OCI-LY3 (cell line): ENCODE data around the gene NUP93.

Experiments
- H2AFZ ChIP-seq: fragments of 200-600, 300-600 bp; shearing (Covaris generic); 2 replicates; pipeline ENCODE4 v1.6.0; 2014; ENCODE audit warnings: antibody characterized with exemption, low read depth, low read length
- H3K27ac ChIP-seq: fragments of 200-600, 300-600 bp; sonication (generic); 2 replicates; pipeline ENCODE4 v1.5.1; 2014; ENCODE audit warnings: mild to moderate bottlenecking, low read length, moderate library complexity, mixed read lengths
- H3K27me3 ChIP-seq: fragments of 200-600, 300-600 bp; sonication (generic); 2 replicates; pipeline ENCODE4 v1.6.1; 2014; ENCODE audit warnings: low read depth, low read length, mixed read lengths
- H3K36me3 ChIP-seq: fragments of 200-600, 300-600 bp; sonication (generic); replicated peaks from 2 replicates; pipeline ENCODE3; 2014; ENCODE audit warnings: low read depth, low read length, mixed read lengths
- H3K4me1 ChIP-seq: fragments of 300-600, 200-600 bp; sonication (generic); 2 replicates; pipeline ENCODE4 v1.6.1; 2014; ENCODE audit warnings: low read length, mixed read lengths
- H3K4me2 ChIP-seq: fragments of 200-600, 300-600 bp; sonication (generic); 2 replicates; pipeline ENCODE4 v1.6.1; 2014; ENCODE audit warnings: low read length, mixed read lengths
- H3K4me3 ChIP-seq: fragments of 300-600, 200-600 bp; sonication (generic); 2 replicates; pipeline ENCODE4 v1.5.1; 2014; ENCODE audit warnings: antibody characterized with exemption, mild to moderate bottlenecking, low read length, moderate library complexity
- H3K79me2 ChIP-seq: fragments of 300-600, 200-600 bp; shearing (Covaris generic); 2 replicates; pipeline ENCODE4 v1.6.1; 2014; ENCODE audit warnings: mild to moderate bottlenecking, low read length, mixed read lengths
- H3K9ac ChIP-seq: fragments of 300-600, 200-600 bp; shearing (Covaris generic); 2 replicates; pipeline ENCODE4 v1.6.0; 2014; ENCODE audit warnings: mild to moderate bottlenecking, low read length, moderate library complexity
- H3K9me3 ChIP-seq: fragments of 200-600, 300-600 bp; shearing (Covaris generic); 2 replicates; pipeline ENCODE4 v1.6.1; 2014; ENCODE audit warnings: low read length, mixed read lengths; ENCODE audit not compliant: insufficient read depth
- H4K20me1 ChIP-seq: fragments of 200-600, 300-600 bp; sonication (generic); 2 replicates; pipeline ENCODE4 v1.6.1; 2016; ENCODE audit warnings: low read length, mixed read lengths; ENCODE audit not compliant: insufficient read depth
- CTCF ChIP-seq: fragments of 200-600, 300-600 bp; sonication (generic); IDR thresholded peaks from 2 replicates; pipeline ENCODE4 v1.5.1; 2014; ENCODE audit warnings: antibody characterized with exemption, low read length, low read depth
- EZH2phosphoT487 ChIP-seq: fragments of 200-600 bp; shearing (Covaris generic); IDR thresholded peaks from 2 replicates; pipeline ENCODE4 v1.6.1; 2018; ENCODE audit warnings: antibody characterized with exemption, mixed run types, low read depth

The NUP93 gene

GRCh38 chr16:56897026-56897799 lies 167.3 kb downstream of the NUP93 start:
- H3K27ac ChIP-seq = no peak overlapping the region
- H3K9ac ChIP-seq = no peak overlapping the region
- H3K9me3 ChIP-seq = no peaks in the 10 kb centered on the region
- H3K79me2 ChIP-seq = no peaks in the 10 kb centered on the region
- TF ChIP-seq CTCF (no peak), EZH2phosphoT487 (no peak)
- H3K4me2 ChIP-seq = peak overlapping the region; percentile 64
- no peaks in the 10 kb centered on the region; the same call in 1 of the 2 replicates for H3K27me3 ChIP-seq
- no peak overlapping the region for H3K4me3 ChIP-seq
- H4K20me1 ChIP-seq = no peaks in the 10 kb centered on the region
- peaks cover 4% of the 10 kb centered on the region for H3K36me3 ChIP-seq
- peaks cover 30% of the 10 kb centered on the region for H3K4me1 ChIP-seq
- H2AFZ ChIP-seq = no peak overlapping the region

GRCh38 chr16:56898847-56899246 lies 168.9 kb downstream of the NUP93 start:
- peak overlapping the region; percentile 64 for H3K4me2 ChIP-seq
- no peak for TF ChIP-seq EZH2phosphoT487
- no peak for TF ChIP-seq CTCF
- H3K9me3 ChIP-seq = no peaks in the 10 kb centered on the region
- no peaks in the 10 kb centered on the region; the same call in 1 of the 2 replicates for H3K27me3 ChIP-seq
- H3K27ac ChIP-seq = no peak overlapping the region
- H3K79me2 ChIP-seq = no peaks in the 10 kb centered on the region
- peak overlapping the region; percentile 1; the same call in 1 of the 2 replicates for H3K9ac ChIP-seq
- H3K4me1 ChIP-seq = peaks cover 30% of the 10 kb centered on the region
- peak overlapping the region; percentile 14 for H3K4me3 ChIP-seq
- H4K20me1 ChIP-seq = no peaks in the 10 kb centered on the region
- no peak overlapping the region for H2AFZ ChIP-seq
- H3K36me3 ChIP-seq = peaks cover 7% of the 10 kb centered on the region
